Left ventricle myocardium inferior (tissue), 1 donor: ENCODE results near the gene LDHB. TPM values are rescaled to one million over a fixed set of nuclear protein-coding genes. Genes with fewer than 3 reads are reported as not detected.
A peak's percentile ranks its signal among the peaks of the same experiment; 100 is the strongest.
"Not testable (repeated sequence)": the region's sequence is repeated elsewhere in the genome, so short reads cannot be mapped to it uniquely, and the experiment has no call there.

ENCODE experiments used
- DNase-seq: peaks from one replicate; pipeline ENCODE4 v3.0.0-alpha.2; 2020
- H3K27ac ChIP-seq: fragments of 200-600 bp; replicated peaks from 2 replicates; pipeline ENCODE4 v1.8.0; 2021
- H3K27me3 ChIP-seq: fragments of 200-600 bp; 2 replicates; pipeline ENCODE4 v1.8.0; 2021; ENCODE audit warnings: low read depth
- H3K36me3 ChIP-seq: fragments of 200-600 bp; 2 replicates; pipeline ENCODE4 v1.8.0; 2021
- H3K4me1 ChIP-seq: fragments of 200-600 bp; 2 replicates; pipeline ENCODE4 v1.8.0; 2021
- H3K4me3 ChIP-seq: fragments of 200-600 bp; 2 replicates; pipeline ENCODE4 v1.8.0; 2021; ENCODE audit warnings: mild to moderate bottlenecking, moderate library complexity
- H3K9me3 ChIP-seq: fragments of 200-600 bp; replicated peaks from 2 replicates; pipeline ENCODE4 v1.8.0; 2021
- CTCF ChIP-seq: fragments of 200-600 bp; IDR thresholded peaks from 2 replicates; pipeline ENCODE4 v1.8.0; 2021; ENCODE audit warnings: antibody characterized with exemption, mild to moderate bottlenecking, borderline replicate concordance
- intact Hi-C: fragments of 100-400 bp; cut with micrococcal nuclease; formaldehyde crosslinking; loops from one replicate; pipeline ENCODE4 v1.11.0; 2022
- total RNA-seq: library from RNA; stranded (reverse); fragmentation: NEBNext Ultra II Directional; extraction: Animal tissue kit (Norgen Biotek cat#: 25700); gene quantifications from one replicate; pipeline ENCODE4 v1.2.1, GENCODE V29; 2021
- donor health status: DM: no; HTN: yes; CAD: no; lungs with severe emphysema.

The LDHB gene
- total RNA-seq, 1 donor from 2014 or later = 2,441 TPM

DNA sequence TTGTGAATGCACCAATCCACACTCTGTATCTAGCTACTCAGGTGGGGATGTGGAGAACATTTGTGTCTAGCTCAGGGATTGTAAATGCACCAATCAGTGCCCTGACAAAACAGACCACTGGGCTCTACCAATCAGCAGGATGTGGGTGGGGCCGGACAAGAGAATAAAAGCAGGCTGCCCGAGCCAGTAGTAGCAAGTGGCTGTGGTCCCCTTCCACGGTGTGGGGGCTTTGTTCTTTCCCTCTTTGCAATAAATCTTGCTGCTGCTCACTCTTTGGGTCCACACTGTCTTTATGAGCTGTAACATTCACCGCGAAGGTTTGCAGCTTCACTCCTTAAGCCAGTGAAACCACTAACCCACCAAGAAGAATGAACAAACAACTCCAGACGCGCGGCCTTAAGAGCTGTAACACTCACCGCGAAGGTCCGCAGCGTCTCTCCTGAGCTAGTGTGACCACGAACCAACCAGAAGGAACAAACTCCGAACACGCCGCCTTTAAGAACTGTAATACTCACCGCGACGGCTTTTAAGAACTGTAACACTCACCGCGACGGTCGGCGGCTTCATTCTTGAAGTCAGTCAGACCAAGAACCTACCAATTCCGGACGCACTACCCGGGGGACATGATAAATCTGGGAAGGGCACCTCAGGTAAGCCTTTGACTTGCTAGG is 4.6 kb upstream of the LDHB start:
- no peak for TF ChIP-seq CTCF
- no peak overlapping the region for H3K4me3 ChIP-seq
- H3K4me1 ChIP-seq = peaks cover 9% of the 10 kb centered on the region
- no peaks in the 10 kb centered on the region for H3K27me3 ChIP-seq
- no peaks in the 10 kb centered on the region for H3K36me3 ChIP-seq
- intact Hi-C loops = loop anchor here (10.0 kb wide), 1 partner anchor 227 kb away; the partner anchor contains the start of gene PYROXD1
- no peaks in the 10 kb centered on the region for H3K9me3 ChIP-seq
- no peak overlapping the region for H3K27ac ChIP-seq
- no peak for DNase-seq

GRCh38 chr12:21661396-21662093 is 3.9 kb upstream of the LDHB start:
- H3K4me3 ChIP-seq, DNase-seq, H3K9me3 ChIP-seq, H3K27me3 ChIP-seq, H3K27ac ChIP-seq, H3K36me3 ChIP-seq: not testable (repeated sequence)
- H3K4me1 ChIP-seq = peaks cover 16% of the 10 kb centered on the region
- intact Hi-C loops = loop anchor here (10.0 kb wide), 1 partner anchor 227 kb away; the partner anchor contains the start of gene PYROXD1

DNA sequence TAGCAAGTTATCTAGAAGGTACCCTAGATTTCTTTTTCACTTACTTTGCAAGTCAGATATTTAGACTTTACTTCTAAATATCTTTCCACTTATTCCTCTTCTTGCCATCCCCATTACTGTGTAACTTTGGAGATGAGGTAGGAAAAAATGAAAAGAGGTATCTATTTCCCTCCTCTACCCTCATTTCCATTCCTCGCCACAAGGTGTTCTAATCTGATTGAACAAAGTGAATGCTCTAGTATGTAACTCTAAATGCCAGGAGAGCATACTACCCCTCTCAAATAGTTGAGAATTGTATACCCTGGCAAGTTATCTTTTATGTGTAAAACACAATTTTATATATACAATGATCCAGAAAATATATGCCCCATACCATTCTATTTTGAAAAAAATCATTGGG is 1.7 kb upstream of the LDHB start:
- Histone ChIP-seq H3K27ac (peak overlapping the region; percentile 97), H3K36me3 (peaks cover 6% of the 10 kb centered on the region), H3K4me3 (no peak overlapping the region), H3K9me3 (no peaks in the 10 kb centered on the region), H3K27me3 (no peaks in the 10 kb centered on the region), H3K4me1 (peaks cover 36% of the 10 kb centered on the region)
- TF ChIP-seq CTCF = peak; percentile 12
- no peak for DNase-seq
- intact Hi-C loops = no loop called here

GRCh38 chr12:21656905-21657325 is 727 bp downstream of the LDHB start:
- Histone ChIP-seq H3K4me3 (peak overlapping the region; percentile 91), H3K36me3 (peaks cover 30% of the 10 kb centered on the region), H3K27me3 (no peaks in the 10 kb centered on the region), H3K9me3 (no peaks in the 10 kb centered on the region), H3K27ac (peak overlapping the region; percentile 97), H3K4me1 (peaks cover 61% of the 10 kb centered on the region)
- peak; percentile 28 for DNase-seq
- intact Hi-C loops = no loop called here
- no peak for TF ChIP-seq CTCF

DNA sequence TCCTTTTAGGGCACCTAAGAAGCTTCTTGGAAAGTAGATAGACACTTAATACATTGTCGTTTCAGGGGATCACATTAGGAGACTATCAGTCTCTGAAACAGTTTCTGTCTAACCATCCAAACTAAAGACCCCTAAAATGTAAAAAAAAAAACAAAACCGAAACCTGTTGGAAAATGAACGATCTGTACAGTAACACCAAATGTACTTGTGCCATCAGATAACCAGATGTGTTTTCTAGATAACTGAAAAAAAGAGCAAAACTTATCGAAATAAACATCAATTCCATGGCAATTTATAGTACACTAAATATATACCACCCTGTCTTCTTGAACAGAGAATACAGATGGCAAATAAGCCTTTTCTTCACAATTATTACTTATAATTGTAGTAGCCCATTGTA is 2.1 kb downstream of the LDHB start:
- Histone ChIP-seq H3K36me3 (peaks cover 43% of the 10 kb centered on the region), H3K9me3 (no peaks in the 10 kb centered on the region), H3K4me3 (peak overlapping the region; percentile 91), H3K27me3 (no peaks in the 10 kb centered on the region), H3K27ac (peak overlapping the region; percentile 97), H3K4me1 (peaks cover 74% of the 10 kb centered on the region)
- intact Hi-C loops = no loop called here
- DNase-seq = no peak
- TF ChIP-seq CTCF = no peak

- intact Hi-C loops = no loop called here
- H3K36me3 ChIP-seq = peaks cover 65% of the 10 kb centered on the region
Observed at GRCh38 chr12:21651821-21652220, 5.8 kb downstream of the LDHB start.

More at GRCh38 chr12:21651821-21652220, 5.8 kb downstream of the LDHB start:
- peak overlapping the region; percentile 3 for H3K4me3 ChIP-seq
- no peak for TF ChIP-seq CTCF
- H3K4me1 ChIP-seq = peaks cover 93% of the 10 kb centered on the region
- no peak for DNase-seq
- no peaks in the 10 kb centered on the region for H3K9me3 ChIP-seq
- H3K27ac ChIP-seq = peak overlapping the region; percentile 20
- no peaks in the 10 kb centered on the region for H3K27me3 ChIP-seq
